ENCODE results near the gene PRRG3.
A peak's percentile ranks its signal among the peaks of the same experiment; 100 is the strongest.

- peak in 2 of 3 experiments; percentile 74 to 80 for TF ChIP-seq CTCF (IDR thresholded peaks at IDR 0.05)
- no peak for TF ChIP-seq POLR2A (IDR thresholded peaks at IDR 0.05)
- TF ChIP-seq POLR2AphosphoS5 (IDR thresholded peaks at IDR 0.05; ENCODE audit: insufficient read depth in 1 of 2, low read depth in 1 of 2), result peak in 1 of 2 donors; percentile 10
These were observed 58.2 kb downstream of the PRRG3 start for GRCh38 chrX:151753313-151754046.
